ENCODE data around the gene PARP2.
"Not testable (repeated sequence)": the region's sequence is repeated elsewhere in the genome, so short reads cannot be mapped to it uniquely, and the experiment has no call there.

Gene PARP2

GRCh38 chr14:20332431-20332787 lies 11.0 kb upstream of the PARP2 start:
- DNase-seq (ENCODE audit: low read depth) = peak; percentile 22
- TF ChIP-seq CTCF (IDR thresholded peaks at IDR 0.05; ENCODE audit: control insufficient read depth, extremely low read depth, insufficient read depth) = no peak
- peak overlapping the region; percentile 83 for H3K4me3 ChIP-seq (ENCODE audit: low read depth, low read length)

- DNase-seq (ENCODE audit: low read depth) = peak; percentile 91
- no peak for TF ChIP-seq CTCF (IDR thresholded peaks at IDR 0.05; ENCODE audit: control insufficient read depth, extremely low read depth, insufficient read depth)
- peak within 1 kb of the TSS; percentile 83 for H3K4me3 ChIP-seq (ENCODE audit: low read depth, low read length)
These were observed 10.5 kb upstream of the PARP2 start, which contains the start of gene CCNB1IP1 for GRCh38 chr14:20332788-20333493. CCNB1IP1 (minus strand) TSS chr14:20333279; CDS start chr14:20316523, 16,756 bp downstream.

- no peak for TF ChIP-seq CTCF (IDR thresholded peaks at IDR 0.05; ENCODE audit: control insufficient read depth, extremely low read depth, insufficient read depth)
- no peak for DNase-seq (ENCODE audit: low read depth)
These were observed 10.0 kb upstream of the PARP2 start for GRCh38 chr14:20333494-20333841.

GRCh38 chr14:20334017-20334416 lies 9.4 kb upstream of the PARP2 start:
- no peak for DNase-seq (ENCODE audit: low read depth)
- no peak overlapping the region for H3K4me3 ChIP-seq (ENCODE audit: low read depth, low read length)
- TF ChIP-seq CTCF (IDR thresholded peaks at IDR 0.05; ENCODE audit: control insufficient read depth, extremely low read depth, insufficient read depth) = no peak

More at GRCh38 chr14:20333494-20333841, 10.0 kb upstream of the PARP2 start:
- peak overlapping the region; percentile 83 for H3K4me3 ChIP-seq (ENCODE audit: low read depth, low read length)

- not testable (repeated sequence) for H3K4me3 ChIP-seq (ENCODE audit: low read depth, low read length); DNase-seq (ENCODE audit: low read depth)
These were observed 2.4 kb upstream of the PARP2 start for GRCh38 chr14:20341032-20341431.

GRCh38 chr14:20341646-20342045 lies 1.8 kb upstream of the PARP2 start:
- H3K4me3 ChIP-seq (ENCODE audit: low read depth, low read length) = peak overlapping the region; percentile 95

GRCh38 chr14:20343862-20344220 lies 406 bp downstream of the PARP2 start:
- no peak for TF ChIP-seq CTCF (IDR thresholded peaks at IDR 0.05; ENCODE audit: control insufficient read depth, extremely low read depth, insufficient read depth)
- H3K4me3 ChIP-seq (ENCODE audit: low read depth, low read length) = peak overlapping the region; percentile 95
- DNase-seq (ENCODE audit: low read depth) = no peak

More at GRCh38 chr14:20341646-20342045, 1.8 kb upstream of the PARP2 start:
- no peak for TF ChIP-seq CTCF (IDR thresholded peaks at IDR 0.05; ENCODE audit: control insufficient read depth, extremely low read depth, insufficient read depth)
- DNase-seq (ENCODE audit: low read depth) = no peak

Measured in LNCaP clone FGC (cell line).